Measurements from ENCODE around the gene FOXN1.

GRCh38 chr17:28553000-28553505 lies 46.9 kb downstream of the FOXN1 start:
- TF ChIP-seq, protein P1, sequence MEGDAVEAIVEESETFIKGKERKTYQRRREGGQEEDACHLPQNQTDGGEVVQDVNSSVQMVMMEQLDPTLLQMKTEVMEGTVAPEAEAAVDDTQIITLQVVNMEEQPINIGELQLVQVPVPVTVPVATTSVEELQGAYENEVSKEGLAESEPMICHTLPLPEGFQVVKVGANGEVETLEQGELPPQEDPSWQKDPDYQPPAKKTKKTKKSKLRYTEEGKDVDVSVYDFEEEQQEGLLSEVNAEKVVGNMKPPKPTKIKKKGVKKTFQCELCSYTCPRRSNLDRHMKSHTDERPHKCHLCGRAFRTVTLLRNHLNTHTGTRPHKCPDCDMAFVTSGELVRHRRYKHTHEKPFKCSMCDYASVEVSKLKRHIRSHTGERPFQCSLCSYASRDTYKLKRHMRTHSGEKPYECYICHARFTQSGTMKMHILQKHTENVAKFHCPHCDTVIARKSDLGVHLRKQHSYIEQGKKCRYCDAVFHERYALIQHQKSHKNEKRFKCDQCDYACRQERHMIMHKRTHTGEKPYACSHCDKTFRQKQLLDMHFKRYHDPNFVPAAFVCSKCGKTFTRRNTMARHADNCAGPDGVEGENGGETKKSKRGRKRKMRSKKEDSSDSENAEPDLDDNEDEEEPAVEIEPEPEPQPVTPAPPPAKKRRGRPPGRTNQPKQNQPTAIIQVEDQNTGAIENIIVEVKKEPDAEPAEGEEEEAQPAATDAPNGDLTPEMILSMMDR (IDR thresholded peaks at IDR 0.05; ENCODE audit: low read depth, low read length, missing input control) = no peak
- no peak for TF ChIP-seq TAF1 (conservative IDR thresholded peaks at IDR 0.05)
- TF ChIP-seq EGR1 (IDR thresholded peaks at IDR 0.05; ENCODE audit: low read depth in 2 of 2) = no peak
- TF ChIP-seq SP1 (IDR thresholded peaks at IDR 0.05) = no peak
- TF ChIP-seq HNF4A (conservative IDR thresholded peaks at IDR 0.05) = peak; percentile 68 to 70
- no peak for TF ChIP-seq JUND (IDR thresholded peaks at IDR 0.05)
- TF ChIP-seq, protein P2, sequence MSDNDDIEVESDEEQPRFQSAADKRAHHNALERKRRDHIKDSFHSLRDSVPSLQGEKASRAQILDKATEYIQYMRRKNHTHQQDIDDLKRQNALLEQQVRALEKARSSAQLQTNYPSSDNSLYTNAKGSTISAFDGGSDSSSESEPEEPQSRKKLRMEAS (IDR thresholded peaks at IDR 0.05) = no peak
- no peak for TF ChIP-seq RAD21 (IDR thresholded peaks at IDR 0.05)
- TF ChIP-seq FOXA2 (IDR thresholded peaks at IDR 0.05) = no peak
